HFFc6 (cell line): ENCODE data around the gene MAD1L1. TPM values are rescaled to one million over a fixed set of nuclear protein-coding genes. Genes with fewer than 3 reads are reported as not detected.

Source experiments
- DNase-seq: peaks from one replicate; pipeline ENCODE4 v3.0.0-alpha.2; 2018
- H3K27ac Mint-ChIP-seq: 2 replicates; pipeline ENCODE4 v1.8.0; 2020; ENCODE audit warnings: mild to moderate bottlenecking, mixed read lengths
- H3K27me3 Mint-ChIP-seq: 2 replicates; pipeline ENCODE4 v1.8.0; 2021; ENCODE audit warnings: mild to moderate bottlenecking, moderate library complexity, mixed read lengths; ENCODE audit not compliant: insufficient read depth
- H3K36me3 Mint-ChIP-seq: 2 replicates; pipeline ENCODE4 v1.8.0; 2021; ENCODE audit warnings: low read depth, mixed read lengths
- H3K4me1 Mint-ChIP-seq: 2 replicates; pipeline ENCODE4 v1.8.0; 2020; ENCODE audit warnings: low read depth, mixed read lengths
- H3K4me3 Mint-ChIP-seq: 2 replicates; pipeline ENCODE4 v1.8.0; 2020; ENCODE audit warnings: mild to moderate bottlenecking, moderate library complexity, mixed read lengths
- H3K9me3 Mint-ChIP-seq: 2 replicates; pipeline ENCODE4 v1.8.0; 2020; ENCODE audit warnings: mild to moderate bottlenecking, mixed read lengths
- total RNA-seq, 6 experiments: library from RNA; stranded (reverse); fragmentation: NEBNext Ultra II Directional; extraction: Animal tissue kit (Norgen Biotek cat#: 25700); gene quantifications; 2 replicates in 1 of 6; 3 replicates in 5 of 6; pipeline ENCODE4 v1.2.3, GENCODE V29; 2021
- TF ChIP-seq, protein P1 (sequence below): fragments of 200-600 bp; sonication (generic); IDR thresholded peaks from 2 replicates; pipeline ENCODE4 v1.5.0; 2021; ENCODE audit warnings: antibody characterized with exemption, mild to moderate bottlenecking

The MAD1L1 gene
- total RNA-seq, 6 experiments from 2014 or later, result 34.6 to 44.8 (median 40.2) TPM

DNA sequence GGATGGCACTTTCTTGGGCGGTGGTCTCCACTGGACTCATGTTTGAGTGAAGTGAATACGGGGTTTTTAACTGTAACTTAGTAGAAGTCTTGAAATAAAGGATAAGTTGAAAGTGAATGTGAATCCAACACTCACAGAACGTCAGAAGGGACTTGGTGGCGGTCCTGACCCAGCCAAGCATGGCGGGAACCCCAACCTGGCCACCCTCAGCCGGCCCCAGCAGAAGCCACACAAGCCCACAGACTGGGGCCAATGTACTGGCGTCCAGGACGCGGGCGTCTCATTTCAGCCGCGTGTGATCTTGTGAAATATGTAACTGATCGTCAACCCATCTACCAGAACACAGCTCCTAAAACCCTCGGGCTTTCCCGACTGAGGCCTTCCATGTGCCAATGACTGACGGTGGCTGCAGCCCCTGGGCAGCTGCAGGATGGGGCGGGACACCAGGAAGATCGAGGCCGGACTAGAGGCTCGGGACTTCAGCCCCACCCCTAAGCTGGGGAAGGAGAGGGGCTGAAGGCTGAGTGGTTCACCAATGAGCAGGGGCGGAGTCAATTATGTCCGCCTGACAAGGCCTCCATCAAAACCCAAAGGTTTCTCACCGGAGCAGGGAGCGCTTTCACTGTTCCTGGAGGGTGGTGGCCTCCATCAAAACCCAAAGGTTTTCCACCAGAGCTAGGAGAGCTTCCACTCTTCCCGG is 161.5 kb downstream of the MAD1L1 start:
- TF ChIP-seq, protein P1, sequence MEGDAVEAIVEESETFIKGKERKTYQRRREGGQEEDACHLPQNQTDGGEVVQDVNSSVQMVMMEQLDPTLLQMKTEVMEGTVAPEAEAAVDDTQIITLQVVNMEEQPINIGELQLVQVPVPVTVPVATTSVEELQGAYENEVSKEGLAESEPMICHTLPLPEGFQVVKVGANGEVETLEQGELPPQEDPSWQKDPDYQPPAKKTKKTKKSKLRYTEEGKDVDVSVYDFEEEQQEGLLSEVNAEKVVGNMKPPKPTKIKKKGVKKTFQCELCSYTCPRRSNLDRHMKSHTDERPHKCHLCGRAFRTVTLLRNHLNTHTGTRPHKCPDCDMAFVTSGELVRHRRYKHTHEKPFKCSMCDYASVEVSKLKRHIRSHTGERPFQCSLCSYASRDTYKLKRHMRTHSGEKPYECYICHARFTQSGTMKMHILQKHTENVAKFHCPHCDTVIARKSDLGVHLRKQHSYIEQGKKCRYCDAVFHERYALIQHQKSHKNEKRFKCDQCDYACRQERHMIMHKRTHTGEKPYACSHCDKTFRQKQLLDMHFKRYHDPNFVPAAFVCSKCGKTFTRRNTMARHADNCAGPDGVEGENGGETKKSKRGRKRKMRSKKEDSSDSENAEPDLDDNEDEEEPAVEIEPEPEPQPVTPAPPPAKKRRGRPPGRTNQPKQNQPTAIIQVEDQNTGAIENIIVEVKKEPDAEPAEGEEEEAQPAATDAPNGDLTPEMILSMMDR, result no peak
- Mint-ChIP-seq H3K4me3 (no peak overlapping the region), H3K9me3 (no peaks in the 10 kb centered on the region), H3K36me3 (0 out of 2 replicates have a peak, but pooled peaks cover under 1% of the 10 kb centered on the region), H3K27me3 (peaks cover 1% of the 10 kb centered on the region), H3K4me1 (no peaks in the 10 kb centered on the region), H3K27ac (no peak overlapping the region)
- DNase-seq, result no peak

DNA sequence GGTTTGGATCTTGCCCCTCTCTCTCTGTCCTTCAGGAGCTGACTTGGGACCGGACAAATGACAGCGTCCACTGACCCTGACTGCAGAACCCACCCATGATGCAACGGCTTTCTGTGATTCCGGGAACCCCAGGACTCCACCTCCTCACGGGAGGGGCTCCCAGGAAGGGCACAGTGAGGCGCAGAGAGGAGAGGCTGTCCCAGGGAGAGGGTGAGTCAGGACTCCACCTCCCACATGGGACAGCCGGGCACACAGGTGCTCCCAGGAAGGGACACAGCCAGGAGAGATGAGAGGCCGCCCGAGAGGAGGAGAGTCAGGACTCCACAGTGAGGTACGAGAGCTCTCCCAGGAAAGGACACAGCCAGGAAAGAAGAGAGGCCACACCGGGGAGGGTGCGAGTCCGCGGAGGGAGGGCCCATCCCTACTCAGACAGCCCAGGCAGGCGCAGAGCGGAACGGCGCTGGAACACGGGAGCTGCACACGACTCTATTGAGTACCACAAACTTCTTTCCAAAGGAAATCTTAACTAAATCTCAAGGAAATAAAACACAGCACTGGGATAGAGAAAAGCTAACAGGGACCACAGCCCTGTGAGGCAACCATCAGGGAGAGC is 162.5 kb downstream of the MAD1L1 start:
- H3K27me3 Mint-ChIP-seq, result peaks cover 1% of the 10 kb centered on the region; the same call in 1 of the 2 replicates
- H3K9me3 Mint-ChIP-seq, result no peaks in the 10 kb centered on the region
- H3K36me3 Mint-ChIP-seq, result no peaks in the 10 kb centered on the region
- H3K4me3 Mint-ChIP-seq, result no peak overlapping the region
- no peak overlapping the region for H3K27ac Mint-ChIP-seq
- H3K4me1 Mint-ChIP-seq, result no peaks in the 10 kb centered on the region
- DNase-seq, result no peak
- TF ChIP-seq, protein P1, result no peak

DNA sequence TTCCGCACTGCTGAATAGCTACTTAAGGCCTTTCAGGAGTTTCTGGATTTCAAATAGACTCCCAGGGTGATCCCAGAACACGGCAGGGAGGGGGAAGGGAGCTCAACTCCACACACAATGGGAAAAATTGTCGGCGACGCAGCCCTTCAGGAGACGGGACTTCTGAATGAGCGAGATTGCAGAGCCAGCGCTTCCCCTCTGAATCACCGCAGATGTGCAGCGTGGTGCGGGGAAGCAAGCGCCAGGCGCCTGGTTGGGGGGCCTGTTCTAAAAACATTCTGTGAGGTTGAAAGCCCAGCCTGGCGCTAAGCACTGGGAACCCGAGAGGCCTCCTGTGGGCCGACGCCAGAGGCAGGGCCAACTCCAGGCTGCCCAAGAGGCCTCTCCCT is 163.3 kb downstream of the MAD1L1 start:
- Mint-ChIP-seq H3K4me3 (no peak overlapping the region), H3K36me3 (no peaks in the 10 kb centered on the region), H3K9me3 (no peaks in the 10 kb centered on the region), H3K4me1 (no peaks in the 10 kb centered on the region), H3K27ac (no peak overlapping the region), H3K27me3 (peaks cover 1% of the 10 kb centered on the region; the same call in 1 of the 2 replicates)
- no peak for DNase-seq
- TF ChIP-seq, protein P1, result no peak

DNA sequence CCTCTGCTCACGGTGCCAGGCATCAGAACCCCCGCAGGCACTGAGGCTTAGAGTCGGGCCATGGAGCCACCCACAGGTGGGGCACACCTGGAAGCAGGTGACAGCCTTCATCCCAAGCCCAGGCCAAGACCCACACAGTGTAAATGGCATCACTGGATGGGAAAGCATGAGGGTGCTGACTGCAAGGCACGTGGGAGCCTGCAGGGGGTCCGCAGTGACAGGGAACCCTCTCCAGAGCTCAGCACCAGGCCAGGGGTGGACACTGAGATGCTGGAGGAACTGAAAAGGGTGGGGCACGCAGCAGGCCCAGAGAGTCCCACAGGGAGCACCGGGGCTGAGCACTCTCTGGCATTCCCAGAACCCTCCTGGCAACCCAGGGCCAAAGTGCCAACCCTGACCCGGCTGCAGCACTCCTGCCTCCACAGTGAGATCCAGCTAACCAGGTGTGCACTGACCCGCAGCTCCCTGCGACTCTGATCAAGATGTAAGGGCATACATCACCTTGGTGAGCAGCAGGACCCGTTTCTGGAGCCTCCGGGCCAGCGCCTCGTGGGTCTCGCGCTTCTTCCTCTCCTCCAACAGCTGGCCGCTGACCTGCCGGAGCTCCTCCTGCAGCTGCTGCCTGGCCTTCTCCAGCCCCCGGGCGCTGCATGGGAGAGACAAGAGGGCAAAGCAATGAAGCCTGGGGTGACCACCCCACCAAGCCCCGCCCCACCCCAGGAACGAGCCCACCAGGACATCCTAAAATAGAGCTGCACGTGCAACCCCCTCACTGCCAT is 163.9 kb downstream of the MAD1L1 start:
- H3K4me1 Mint-ChIP-seq, result no peaks in the 10 kb centered on the region
- H3K27ac Mint-ChIP-seq, result no peak overlapping the region
- no peaks in the 10 kb centered on the region for H3K9me3 Mint-ChIP-seq
- TF ChIP-seq, protein P1, result no peak; the same call in 1 of the 2 replicates
- no peak for DNase-seq
- H3K27me3 Mint-ChIP-seq, result peaks cover 1% of the 10 kb centered on the region; the same call in 1 of the 2 replicates
- no peak overlapping the region for H3K4me3 Mint-ChIP-seq
- no peaks in the 10 kb centered on the region for H3K36me3 Mint-ChIP-seq

DNA sequence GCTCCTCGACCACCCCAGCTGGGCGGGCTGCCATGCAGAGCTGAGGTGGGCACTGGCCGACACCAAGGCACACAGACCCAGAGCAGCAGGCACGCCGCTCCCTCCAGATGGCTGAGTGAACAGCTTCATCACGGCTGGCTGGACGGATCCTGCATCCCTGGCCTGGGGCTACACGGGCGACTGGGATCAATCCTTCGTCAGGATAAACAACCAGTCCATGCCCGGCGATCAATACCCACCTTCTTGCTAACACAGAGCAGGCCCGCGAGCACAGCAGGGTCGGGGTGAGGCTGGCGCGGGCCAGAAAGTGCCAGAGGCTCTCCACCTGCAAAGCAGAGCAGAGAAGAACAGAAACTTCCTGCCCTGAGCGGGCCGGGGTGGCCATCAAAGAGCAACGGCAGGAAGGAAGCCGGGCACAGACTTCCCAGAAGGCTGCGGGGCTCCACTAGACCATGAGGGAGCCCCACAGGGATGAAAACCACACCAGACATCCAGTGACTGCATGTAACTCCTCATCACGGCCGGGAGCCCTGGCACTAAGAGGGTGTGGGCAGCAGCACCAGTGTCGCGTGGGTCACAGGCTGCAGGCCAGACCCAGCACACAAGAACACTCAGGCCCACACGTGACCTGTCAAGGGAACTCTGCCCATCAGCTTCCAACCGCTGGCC is 166.4 kb downstream of the MAD1L1 start:
- Mint-ChIP-seq H3K4me1 (no peaks in the 10 kb centered on the region), H3K27ac (no peak overlapping the region)

More for the DNA sequence above, 166.4 kb downstream of the MAD1L1 start:
- Mint-ChIP-seq H3K36me3 (peaks cover 4% of the 10 kb centered on the region; the same call in 1 of the 2 replicates), H3K4me3 (no peak overlapping the region), H3K27me3 (peaks cover 1% of the 10 kb centered on the region; the same call in 1 of the 2 replicates), H3K9me3 (no peaks in the 10 kb centered on the region)
- DNase-seq, result no peak
- TF ChIP-seq, protein P1, result no peak
